ENCODE data around the gene GPR89B. TPM values are rescaled to one million over a fixed set of nuclear protein-coding genes. Genes with fewer than 3 reads are reported as not detected.
"Not testable (repeated sequence)": the region's sequence is repeated elsewhere in the genome, so short reads cannot be mapped to it uniquely, and the experiment has no call there.

GPR89B gene
- polyA plus RNA-seq, 1 donor from 2014 or later, result 54.7 TPM

DNA sequence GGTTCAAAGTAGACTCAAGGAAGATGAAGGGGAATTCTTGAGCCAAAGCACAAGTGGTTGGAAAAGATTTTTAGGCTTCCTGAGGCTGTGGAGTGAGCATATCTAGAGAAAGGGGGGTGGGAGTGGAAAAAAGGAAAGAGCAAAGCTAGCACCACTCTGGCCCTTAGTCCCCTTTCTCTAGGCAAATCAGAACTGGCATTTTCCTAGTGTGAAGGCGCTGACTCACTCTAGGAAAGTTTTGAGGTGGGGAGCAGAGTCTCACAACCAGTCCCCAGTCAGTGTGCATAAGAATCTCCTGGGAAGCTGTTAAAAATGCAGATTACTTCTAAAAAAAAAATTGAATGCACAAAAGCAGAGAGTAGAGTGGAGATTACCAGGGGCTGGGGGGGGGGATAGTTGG lies 3.4 kb upstream of the GPR89B start:
- Histone ChIP-seq H3K79me2 (replicated peaks; ENCODE audit: insufficient read depth, low read length) (no peaks in the 10 kb centered on the region), H3K9me2 (ENCODE audit: insufficient read depth, low read length) (no peaks in the 10 kb centered on the region), H3K9ac (ENCODE audit: low read length) (no peak overlapping the region), H3F3A (ENCODE audit: insufficient read depth, low read length, poor library complexity, severe bottlenecking) (no peaks in the 10 kb centered on the region), H2AFZ (ENCODE audit: low read depth, low read length) (no peak overlapping the region), H3K27me3 (ENCODE audit: insufficient read depth, low read depth, low read length) (no peaks in the 10 kb centered on the region), H4K20me1 (ENCODE audit: insufficient read depth) (no peaks in the 10 kb centered on the region), H3K4me3 (ENCODE audit: low read length) (no peak overlapping the region), H3K9me3 (ENCODE audit: low read length) (no peaks in the 10 kb centered on the region), H3K27ac (ENCODE audit: low read length) (no peak overlapping the region), H3K36me3 (ENCODE audit: insufficient read depth, low read length) (no peaks in the 10 kb centered on the region), H3K4me2 (ENCODE audit: low read length) (no peak overlapping the region)
- TF ChIP-seq EZH2 (IDR thresholded peaks at IDR 0.05; ENCODE audit: borderline replicate concordance, insufficient read depth, low read length, poor library complexity, severe bottlenecking) (no peak), POLR2AphosphoS5 (IDR thresholded peaks at IDR 0.05) (no peak), MXI1 (conservative IDR thresholded peaks at IDR 0.05; ENCODE audit: poor library complexity, severe bottlenecking) (no peak), RAD21 (conservative IDR thresholded peaks at IDR 0.05) (no peak), SMC3 (conservative IDR thresholded peaks at IDR 0.05; ENCODE audit: poor library complexity) (no peak), EP300 (conservative IDR thresholded peaks at IDR 0.05; ENCODE audit: poor library complexity, severe bottlenecking) (no peak), TAF1 (IDR thresholded peaks at IDR 0.05; ENCODE audit: low read depth) (no peak)
- TF ChIP-seq, protein P1, sequence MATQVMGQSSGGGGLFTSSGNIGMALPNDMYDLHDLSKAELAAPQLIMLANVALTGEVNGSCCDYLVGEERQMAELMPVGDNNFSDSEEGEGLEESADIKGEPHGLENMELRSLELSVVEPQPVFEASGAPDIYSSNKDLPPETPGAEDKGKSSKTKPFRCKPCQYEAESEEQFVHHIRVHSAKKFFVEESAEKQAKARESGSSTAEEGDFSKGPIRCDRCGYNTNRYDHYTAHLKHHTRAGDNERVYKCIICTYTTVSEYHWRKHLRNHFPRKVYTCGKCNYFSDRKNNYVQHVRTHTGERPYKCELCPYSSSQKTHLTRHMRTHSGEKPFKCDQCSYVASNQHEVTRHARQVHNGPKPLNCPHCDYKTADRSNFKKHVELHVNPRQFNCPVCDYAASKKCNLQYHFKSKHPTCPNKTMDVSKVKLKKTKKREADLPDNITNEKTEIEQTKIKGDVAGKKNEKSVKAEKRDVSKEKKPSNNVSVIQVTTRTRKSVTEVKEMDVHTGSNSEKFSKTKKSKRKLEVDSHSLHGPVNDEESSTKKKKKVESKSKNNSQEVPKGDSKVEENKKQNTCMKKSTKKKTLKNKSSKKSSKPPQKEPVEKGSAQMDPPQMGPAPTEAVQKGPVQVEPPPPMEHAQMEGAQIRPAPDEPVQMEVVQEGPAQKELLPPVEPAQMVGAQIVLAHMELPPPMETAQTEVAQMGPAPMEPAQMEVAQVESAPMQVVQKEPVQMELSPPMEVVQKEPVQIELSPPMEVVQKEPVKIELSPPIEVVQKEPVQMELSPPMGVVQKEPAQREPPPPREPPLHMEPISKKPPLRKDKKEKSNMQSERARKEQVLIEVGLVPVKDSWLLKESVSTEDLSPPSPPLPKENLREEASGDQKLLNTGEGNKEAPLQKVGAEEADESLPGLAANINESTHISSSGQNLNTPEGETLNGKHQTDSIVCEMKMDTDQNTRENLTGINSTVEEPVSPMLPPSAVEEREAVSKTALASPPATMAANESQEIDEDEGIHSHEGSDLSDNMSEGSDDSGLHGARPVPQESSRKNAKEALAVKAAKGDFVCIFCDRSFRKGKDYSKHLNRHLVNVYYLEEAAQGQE (IDR thresholded peaks at IDR 0.05; ENCODE audit: borderline replicate concordance), result no peak
- TF ChIP-seq, protein P2, sequence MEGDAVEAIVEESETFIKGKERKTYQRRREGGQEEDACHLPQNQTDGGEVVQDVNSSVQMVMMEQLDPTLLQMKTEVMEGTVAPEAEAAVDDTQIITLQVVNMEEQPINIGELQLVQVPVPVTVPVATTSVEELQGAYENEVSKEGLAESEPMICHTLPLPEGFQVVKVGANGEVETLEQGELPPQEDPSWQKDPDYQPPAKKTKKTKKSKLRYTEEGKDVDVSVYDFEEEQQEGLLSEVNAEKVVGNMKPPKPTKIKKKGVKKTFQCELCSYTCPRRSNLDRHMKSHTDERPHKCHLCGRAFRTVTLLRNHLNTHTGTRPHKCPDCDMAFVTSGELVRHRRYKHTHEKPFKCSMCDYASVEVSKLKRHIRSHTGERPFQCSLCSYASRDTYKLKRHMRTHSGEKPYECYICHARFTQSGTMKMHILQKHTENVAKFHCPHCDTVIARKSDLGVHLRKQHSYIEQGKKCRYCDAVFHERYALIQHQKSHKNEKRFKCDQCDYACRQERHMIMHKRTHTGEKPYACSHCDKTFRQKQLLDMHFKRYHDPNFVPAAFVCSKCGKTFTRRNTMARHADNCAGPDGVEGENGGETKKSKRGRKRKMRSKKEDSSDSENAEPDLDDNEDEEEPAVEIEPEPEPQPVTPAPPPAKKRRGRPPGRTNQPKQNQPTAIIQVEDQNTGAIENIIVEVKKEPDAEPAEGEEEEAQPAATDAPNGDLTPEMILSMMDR (IDR thresholded peaks at IDR 0.05; ENCODE audit: poor library complexity, severe bottlenecking), result no peak

DNA sequence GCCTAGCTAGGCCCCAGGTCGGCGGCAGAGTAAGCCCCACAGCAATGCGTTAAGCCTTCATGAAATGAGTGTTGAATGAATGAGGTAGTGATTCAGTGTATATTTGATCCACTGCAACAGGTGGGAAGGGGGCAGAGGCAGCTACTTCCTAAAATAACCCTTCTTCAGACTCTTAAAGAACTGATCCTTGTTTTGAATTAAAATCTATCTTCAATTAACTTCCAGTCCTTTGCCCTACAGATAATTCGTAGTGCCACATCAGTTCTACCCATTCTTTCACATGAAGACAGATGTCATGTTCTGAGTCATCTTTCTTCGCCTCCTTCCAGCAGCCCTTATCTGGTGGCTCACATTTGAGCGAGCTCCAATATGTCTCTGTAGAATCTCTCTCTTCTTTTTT lies 1.0 kb upstream of the GPR89B start:
- not testable (repeated sequence) for H3K27ac ChIP-seq (ENCODE audit: low read length); H3K9me2 ChIP-seq (ENCODE audit: insufficient read depth, low read length); H3K27me3 ChIP-seq (ENCODE audit: insufficient read depth, low read depth, low read length); H3K4me2 ChIP-seq (ENCODE audit: low read length); H2AFZ ChIP-seq (ENCODE audit: low read depth, low read length); H3K36me3 ChIP-seq (ENCODE audit: insufficient read depth, low read length); H3K9me3 ChIP-seq (ENCODE audit: low read length); H4K20me1 ChIP-seq (ENCODE audit: insufficient read depth); H3K79me2 ChIP-seq (replicated peaks; ENCODE audit: insufficient read depth, low read length); H3K4me3 ChIP-seq (ENCODE audit: low read length); H3K9ac ChIP-seq (ENCODE audit: low read length); H3F3A ChIP-seq (ENCODE audit: insufficient read depth, low read length, poor library complexity, severe bottlenecking)

DNA sequence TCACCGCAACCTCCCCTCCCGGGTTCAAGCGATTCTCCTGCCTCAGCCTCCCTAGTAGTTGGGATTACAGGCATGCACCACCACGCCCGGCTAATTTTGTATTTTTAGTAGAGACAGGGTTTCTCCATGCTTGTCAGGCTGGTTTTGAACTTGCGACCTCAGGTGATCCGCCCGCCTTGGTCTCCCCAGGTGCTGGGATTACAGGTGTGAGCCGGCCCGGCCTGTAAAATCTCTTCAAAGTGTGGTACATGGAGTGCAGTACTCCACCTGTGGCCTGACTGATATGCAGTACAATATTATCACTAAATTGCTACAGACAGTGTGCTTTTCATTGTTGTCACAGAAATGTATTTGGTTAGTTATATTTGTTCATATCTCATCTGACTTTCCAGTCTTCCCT lies 531 bp upstream of the GPR89B start:
- H4K20me1 ChIP-seq (ENCODE audit: insufficient read depth), result not testable (repeated sequence)

DNA sequence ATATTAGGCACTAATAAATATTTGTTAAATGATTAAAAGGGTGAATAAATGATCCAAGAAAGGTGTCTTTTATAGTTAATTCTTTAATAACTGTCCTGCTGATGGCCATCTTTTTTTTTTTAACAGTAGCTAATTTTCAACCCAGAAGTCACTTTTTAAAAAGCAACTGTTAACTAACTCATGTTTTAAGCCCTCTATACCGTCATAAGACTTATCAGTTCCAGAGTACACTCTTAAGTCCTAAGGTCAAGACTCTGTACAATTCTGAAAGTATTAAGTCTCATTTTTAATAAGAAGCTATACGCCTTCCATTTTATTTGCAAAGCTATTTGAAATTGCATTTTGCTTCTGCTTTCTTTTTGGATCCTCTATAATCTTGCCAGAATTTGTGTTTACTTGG lies 2.9 kb downstream of the GPR89B start:
- not testable (repeated sequence) for H3K9me2 ChIP-seq (ENCODE audit: insufficient read depth, low read length); H3K9me3 ChIP-seq (ENCODE audit: low read length); H3K27me3 ChIP-seq (ENCODE audit: insufficient read depth, low read depth, low read length); H3K4me2 ChIP-seq (ENCODE audit: low read length); H4K20me1 ChIP-seq (ENCODE audit: insufficient read depth); H3F3A ChIP-seq (ENCODE audit: insufficient read depth, low read length, poor library complexity, severe bottlenecking); H3K4me3 ChIP-seq (ENCODE audit: low read length); H2AFZ ChIP-seq (ENCODE audit: low read depth, low read length); H3K27ac ChIP-seq (ENCODE audit: low read length); H3K9ac ChIP-seq (ENCODE audit: low read length); H3K79me2 ChIP-seq (replicated peaks; ENCODE audit: insufficient read depth, low read length); H3K36me3 ChIP-seq (ENCODE audit: insufficient read depth, low read length)

More for the DNA sequence above, 531 bp upstream of the GPR89B start:
- not testable (repeated sequence) for H3K36me3 ChIP-seq (ENCODE audit: insufficient read depth, low read length); H3K79me2 ChIP-seq (replicated peaks; ENCODE audit: insufficient read depth, low read length); H3K27me3 ChIP-seq (ENCODE audit: insufficient read depth, low read depth, low read length); H3K4me3 ChIP-seq (ENCODE audit: low read length); H3K9me2 ChIP-seq (ENCODE audit: insufficient read depth, low read length); H3K4me2 ChIP-seq (ENCODE audit: low read length); H3K27ac ChIP-seq (ENCODE audit: low read length); H3K9me3 ChIP-seq (ENCODE audit: low read length); H2AFZ ChIP-seq (ENCODE audit: low read depth, low read length); H3F3A ChIP-seq (ENCODE audit: insufficient read depth, low read length, poor library complexity, severe bottlenecking); H3K9ac ChIP-seq (ENCODE audit: low read length)

DNA sequence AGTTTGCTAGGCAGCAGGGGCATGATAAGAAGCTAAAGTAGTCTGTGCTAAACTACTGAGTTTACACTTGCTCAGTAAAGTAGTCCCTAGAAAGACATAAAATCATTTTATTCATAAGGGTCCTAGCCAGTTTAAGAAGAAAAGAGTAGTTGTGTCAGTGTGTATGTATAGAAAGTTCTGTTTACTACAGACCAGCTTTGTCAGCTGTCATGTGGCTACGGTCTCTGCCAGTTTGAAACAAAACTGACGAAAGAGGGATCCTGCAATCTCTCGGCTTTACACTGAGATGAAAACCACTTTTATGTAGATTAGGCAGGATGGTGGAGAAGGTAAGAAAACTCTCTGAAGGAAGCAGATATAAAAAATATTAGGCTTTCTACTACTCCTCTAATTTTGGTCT lies 7.1 kb downstream of the GPR89B start:
- H3K27me3 ChIP-seq (ENCODE audit: insufficient read depth, low read depth, low read length); H3K9me2 ChIP-seq (ENCODE audit: insufficient read depth, low read length); H3K9ac ChIP-seq (ENCODE audit: low read length); H3K4me3 ChIP-seq (ENCODE audit: low read length); H3K9me3 ChIP-seq (ENCODE audit: low read length); H3K79me2 ChIP-seq (replicated peaks; ENCODE audit: insufficient read depth, low read length); H4K20me1 ChIP-seq (ENCODE audit: insufficient read depth); H2AFZ ChIP-seq (ENCODE audit: low read depth, low read length); H3K4me2 ChIP-seq (ENCODE audit: low read length); H3K27ac ChIP-seq (ENCODE audit: low read length); H3F3A ChIP-seq (ENCODE audit: insufficient read depth, low read length, poor library complexity, severe bottlenecking); H3K36me3 ChIP-seq (ENCODE audit: insufficient read depth, low read length): not testable (repeated sequence)
